ENCODE results near the gene MVP.
"Not testable (repeated sequence)": the region's sequence is repeated elsewhere in the genome, so short reads cannot be mapped to it uniquely, and the experiment has no call there.

Gene MVP

DNA sequence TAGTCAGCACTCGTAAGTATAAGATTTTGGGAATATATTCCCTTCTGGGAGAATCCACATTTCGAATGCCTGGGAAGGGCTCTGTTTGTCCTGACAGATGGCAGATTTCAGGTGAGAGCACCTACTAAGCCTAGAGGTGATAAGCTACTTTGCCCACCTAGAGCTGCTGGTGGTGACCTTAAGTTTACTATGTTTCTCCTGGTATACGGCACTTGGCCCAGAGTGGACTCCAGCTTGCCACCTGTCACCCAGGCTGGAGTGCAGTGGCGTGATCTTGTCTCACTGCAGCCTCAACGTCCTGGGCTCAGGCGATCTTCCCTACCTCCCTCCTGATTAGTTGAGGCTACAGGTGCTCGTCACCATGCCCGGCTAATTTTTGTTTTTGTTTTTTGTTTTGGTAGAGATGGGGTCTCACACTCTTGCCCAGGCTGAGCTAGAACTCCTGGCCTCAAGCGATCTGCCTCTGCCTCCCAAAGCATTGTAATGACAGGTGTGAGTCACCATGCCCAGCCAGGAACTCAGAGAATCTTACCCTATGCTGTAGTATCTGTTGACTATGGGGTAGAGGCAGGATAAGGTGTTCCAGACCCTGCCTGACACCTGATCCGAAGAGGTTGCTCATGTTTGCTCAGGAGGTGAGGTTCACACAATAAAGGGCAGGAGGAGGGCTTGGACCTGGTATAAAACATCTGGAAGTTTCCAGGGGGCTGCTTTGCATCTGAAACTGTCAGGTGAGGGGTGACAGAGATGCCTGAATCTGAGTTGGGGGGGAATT lies 42.5 kb upstream of the MVP start, which contains the start of gene ZG16:
Gene ZG16 (plus strand): TSS at position 681 of the 775 bp plus-strand sequence. CDS start 1,011 bp downstream, outside the sequence.
- H3K27ac ChIP-seq (ENCODE audit: low read length): no peak within 1 kb of the TSS
- H3K9me3 ChIP-seq (ENCODE audit: insufficient read depth, low read length): no peaks in the 10 kb centered on the region
- no peak within 1 kb of the TSS for H3K4me2 ChIP-seq (ENCODE audit: low read length)
- H2AFZ ChIP-seq (ENCODE audit: low read depth, low read length): no peak within 1 kb of the TSS
- H3K4me3 ChIP-seq (ENCODE audit: low read length): no peak within 1 kb of the TSS
- no peaks in the 10 kb centered on the region for H3K79me2 ChIP-seq (ENCODE audit: low read length)
- peaks cover 19% of the 10 kb centered on the region for H3K27me3 ChIP-seq (ENCODE audit: low read depth, low read length)
- no peak within 1 kb of the TSS for H3K9ac ChIP-seq (ENCODE audit: low read length)
- no peaks in the 10 kb centered on the region for H3K36me3 ChIP-seq (replicated peaks; ENCODE audit: low read depth, low read length)
- H3K4me1 ChIP-seq (ENCODE audit: low read length): no peaks in the 10 kb centered on the region
- no peaks in the 10 kb centered on the region for H4K20me1 ChIP-seq (ENCODE audit: insufficient read depth, low read length)
- TF ChIP-seq, protein P1, sequence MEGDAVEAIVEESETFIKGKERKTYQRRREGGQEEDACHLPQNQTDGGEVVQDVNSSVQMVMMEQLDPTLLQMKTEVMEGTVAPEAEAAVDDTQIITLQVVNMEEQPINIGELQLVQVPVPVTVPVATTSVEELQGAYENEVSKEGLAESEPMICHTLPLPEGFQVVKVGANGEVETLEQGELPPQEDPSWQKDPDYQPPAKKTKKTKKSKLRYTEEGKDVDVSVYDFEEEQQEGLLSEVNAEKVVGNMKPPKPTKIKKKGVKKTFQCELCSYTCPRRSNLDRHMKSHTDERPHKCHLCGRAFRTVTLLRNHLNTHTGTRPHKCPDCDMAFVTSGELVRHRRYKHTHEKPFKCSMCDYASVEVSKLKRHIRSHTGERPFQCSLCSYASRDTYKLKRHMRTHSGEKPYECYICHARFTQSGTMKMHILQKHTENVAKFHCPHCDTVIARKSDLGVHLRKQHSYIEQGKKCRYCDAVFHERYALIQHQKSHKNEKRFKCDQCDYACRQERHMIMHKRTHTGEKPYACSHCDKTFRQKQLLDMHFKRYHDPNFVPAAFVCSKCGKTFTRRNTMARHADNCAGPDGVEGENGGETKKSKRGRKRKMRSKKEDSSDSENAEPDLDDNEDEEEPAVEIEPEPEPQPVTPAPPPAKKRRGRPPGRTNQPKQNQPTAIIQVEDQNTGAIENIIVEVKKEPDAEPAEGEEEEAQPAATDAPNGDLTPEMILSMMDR (IDR thresholded peaks at IDR 0.05; ENCODE audit: low read depth, low read length): no peak
- no peak for TF ChIP-seq EZH2phosphoT487 (IDR thresholded peaks at IDR 0.05; ENCODE audit: low read depth)

DNA sequence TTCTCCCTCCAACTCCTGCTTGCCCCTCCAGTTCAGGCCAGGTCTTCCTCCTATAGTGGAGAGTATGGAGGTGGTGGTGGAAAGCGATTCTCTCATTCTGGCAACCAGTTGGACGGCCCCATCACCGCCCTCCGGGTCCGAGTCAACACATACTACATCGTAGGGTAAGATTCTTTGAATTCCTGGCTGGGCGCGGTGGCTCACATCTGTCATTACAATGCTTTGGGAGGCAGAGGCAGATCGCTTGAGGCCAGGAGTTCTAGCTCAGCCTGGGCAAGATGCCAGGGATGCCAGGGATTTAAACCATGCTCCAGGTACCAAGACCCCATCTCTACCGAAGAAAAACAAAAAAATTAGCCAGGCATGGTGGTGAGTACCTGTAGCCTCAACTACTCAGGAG lies 40.8 kb upstream of the MVP start:
- H3K79me2 ChIP-seq (ENCODE audit: low read length): no peaks in the 10 kb centered on the region
- no peak overlapping the region for H3K4me3 ChIP-seq (ENCODE audit: low read length)
- no peaks in the 10 kb centered on the region for H3K9me3 ChIP-seq (ENCODE audit: insufficient read depth, low read length)
- no peaks in the 10 kb centered on the region for H3K4me1 ChIP-seq (ENCODE audit: low read length)
- no peaks in the 10 kb centered on the region for H3K36me3 ChIP-seq (replicated peaks; ENCODE audit: low read depth, low read length)
- H3K9ac ChIP-seq (ENCODE audit: low read length): no peak overlapping the region
- H4K20me1 ChIP-seq (ENCODE audit: insufficient read depth, low read length): no peaks in the 10 kb centered on the region
- H3K27me3 ChIP-seq (ENCODE audit: low read depth, low read length): peaks cover 19% of the 10 kb centered on the region
- H2AFZ ChIP-seq (ENCODE audit: low read depth, low read length): no peak overlapping the region
- H3K4me2 ChIP-seq (ENCODE audit: low read length): no peak overlapping the region
- no peak for TF ChIP-seq EZH2phosphoT487 (IDR thresholded peaks at IDR 0.05; ENCODE audit: low read depth)
- TF ChIP-seq, protein P1 (IDR thresholded peaks at IDR 0.05; ENCODE audit: low read depth, low read length): no peak
- no peak overlapping the region for H3K27ac ChIP-seq (ENCODE audit: low read length)

DNA sequence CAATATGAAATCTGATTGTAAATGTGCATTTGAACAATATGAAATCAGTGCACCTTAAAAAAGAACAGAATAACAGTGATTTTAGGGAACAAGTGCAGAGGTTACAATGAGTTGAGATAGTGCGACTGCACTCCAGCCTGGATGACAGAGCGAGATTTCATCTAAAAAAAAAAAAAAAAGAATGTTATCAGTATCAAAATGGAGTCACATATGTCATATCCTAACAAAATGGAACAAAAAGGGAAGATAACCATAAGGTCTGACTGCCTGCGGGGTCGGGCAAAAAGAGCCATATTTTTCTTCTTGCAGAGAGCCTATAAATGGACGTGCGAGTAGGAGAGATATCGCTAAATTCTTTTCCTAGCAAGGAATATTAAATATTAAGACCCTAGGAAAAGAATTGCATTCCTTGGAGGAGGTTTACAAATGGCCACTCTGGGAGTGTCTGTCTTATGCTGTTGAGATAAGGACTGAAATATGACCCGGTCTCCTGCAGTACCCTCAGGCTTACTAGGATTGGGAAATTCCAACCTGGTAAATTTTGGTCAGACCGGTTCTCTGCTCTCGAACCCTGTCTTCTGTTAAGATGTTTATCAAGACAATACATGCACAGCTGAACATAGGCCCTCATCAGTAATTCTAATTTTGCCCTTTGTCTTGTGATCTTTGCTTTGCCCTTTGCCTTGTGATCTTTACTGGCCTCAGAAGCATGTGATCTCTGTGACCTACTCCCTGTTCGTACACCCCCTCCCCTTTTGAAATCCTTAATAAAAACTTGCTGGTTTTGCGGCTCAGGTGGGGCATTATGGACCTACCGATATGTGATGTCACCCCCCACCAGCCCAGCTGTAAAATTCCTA lies 36.9 kb upstream of the MVP start:
- H3K4me1 ChIP-seq (ENCODE audit: low read length); H3K9me3 ChIP-seq (ENCODE audit: insufficient read depth, low read length); H3K36me3 ChIP-seq (replicated peaks; ENCODE audit: low read depth, low read length); H3K4me3 ChIP-seq (ENCODE audit: low read length); H4K20me1 ChIP-seq (ENCODE audit: insufficient read depth, low read length); H2AFZ ChIP-seq (ENCODE audit: low read depth, low read length); H3K27ac ChIP-seq (ENCODE audit: low read length); H3K79me2 ChIP-seq (ENCODE audit: low read length); H3K9ac ChIP-seq (ENCODE audit: low read length); H3K4me2 ChIP-seq (ENCODE audit: low read length): not testable (repeated sequence)
- H3K27me3 ChIP-seq (ENCODE audit: low read depth, low read length): peaks cover 15% of the 10 kb centered on the region

DNA sequence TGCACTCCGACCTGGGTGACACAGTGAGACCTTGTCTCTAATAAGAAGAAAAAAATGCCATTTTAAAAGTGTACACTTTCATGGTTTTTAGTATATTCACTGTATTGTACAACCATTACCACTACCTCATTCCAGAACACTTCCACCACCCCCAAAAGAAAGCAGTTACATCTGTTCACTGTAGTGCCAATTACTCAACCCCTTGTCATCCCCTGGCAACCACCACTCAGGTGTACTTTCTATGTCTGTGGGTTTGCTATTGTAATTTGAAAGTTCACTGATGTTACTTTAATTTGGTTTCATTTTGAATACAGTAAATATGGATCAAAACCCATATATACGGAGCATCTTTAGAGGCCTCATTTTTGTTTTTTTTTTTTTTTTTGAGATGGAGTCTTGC lies 36.1 kb upstream of the MVP start:
- no peaks in the 10 kb centered on the region for H3K9me3 ChIP-seq (ENCODE audit: insufficient read depth, low read length)
- H3K4me3 ChIP-seq (ENCODE audit: low read length): no peak overlapping the region
- H3K79me2 ChIP-seq (ENCODE audit: low read length): no peaks in the 10 kb centered on the region
- no peak overlapping the region for H2AFZ ChIP-seq (ENCODE audit: low read depth, low read length)
- H3K4me1 ChIP-seq (ENCODE audit: low read length): no peaks in the 10 kb centered on the region
- H3K36me3 ChIP-seq (replicated peaks; ENCODE audit: low read depth, low read length): no peaks in the 10 kb centered on the region
- H3K9ac ChIP-seq (ENCODE audit: low read length): no peak overlapping the region
- H3K4me2 ChIP-seq (ENCODE audit: low read length): no peak overlapping the region
- H4K20me1 ChIP-seq (ENCODE audit: insufficient read depth, low read length): no peaks in the 10 kb centered on the region
- peaks cover 6% of the 10 kb centered on the region; the same call in 1 of the 2 replicates for H3K27me3 ChIP-seq (ENCODE audit: low read depth, low read length)
- H3K27ac ChIP-seq (ENCODE audit: low read length): no peak overlapping the region
- TF ChIP-seq, protein P1 (IDR thresholded peaks at IDR 0.05; ENCODE audit: low read depth, low read length): no peak
- no peak for TF ChIP-seq EZH2phosphoT487 (IDR thresholded peaks at IDR 0.05; ENCODE audit: low read depth)
